ENCODE data around the gene PPM1F.

PPM1F gene

DNA sequence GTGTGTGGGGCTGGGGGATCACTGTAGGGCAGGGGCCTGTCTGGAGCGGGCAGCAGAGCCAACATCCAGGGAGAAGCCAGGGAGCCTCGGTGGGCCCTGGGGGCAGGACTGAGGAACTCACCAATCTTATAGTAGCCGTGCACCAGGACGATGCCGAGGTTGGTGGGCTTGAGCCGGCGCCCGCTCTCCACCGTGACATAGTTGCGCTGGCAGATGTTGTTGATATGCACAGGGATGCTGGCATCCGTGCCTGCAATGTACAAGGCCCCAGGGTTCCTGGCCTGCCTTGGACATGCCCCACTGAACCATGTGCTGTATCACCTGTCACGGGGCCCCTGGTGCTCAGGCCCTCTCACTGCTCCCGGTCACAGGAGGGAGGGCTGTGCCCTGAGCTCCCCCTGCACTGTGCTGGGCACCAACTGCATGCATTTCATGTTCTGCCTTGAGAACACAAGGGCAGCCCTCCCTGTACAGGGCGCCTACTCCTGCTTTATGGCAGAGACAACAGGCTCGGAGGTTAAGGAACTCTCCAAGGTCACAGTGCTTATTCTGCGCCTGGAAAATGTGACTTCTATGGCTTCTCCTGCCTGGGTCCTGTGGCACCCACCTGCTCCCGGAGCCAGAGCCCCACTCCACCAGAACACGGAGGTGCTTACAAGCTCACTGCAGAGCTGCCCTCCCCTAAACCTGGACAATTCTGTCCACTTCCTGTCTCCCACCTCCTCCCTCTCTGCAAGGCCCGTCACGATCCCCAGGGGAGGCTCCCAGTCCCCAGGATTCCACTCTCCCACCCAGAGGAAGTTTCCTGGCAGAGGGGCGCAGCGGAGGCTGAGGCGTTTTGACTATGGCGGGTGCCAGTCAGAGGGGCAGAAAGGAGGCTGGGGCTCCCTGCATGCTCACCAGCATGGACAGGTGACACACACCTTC is 7.8 kb upstream of the PPM1F start:
- no peak for DNase-seq

DNA sequence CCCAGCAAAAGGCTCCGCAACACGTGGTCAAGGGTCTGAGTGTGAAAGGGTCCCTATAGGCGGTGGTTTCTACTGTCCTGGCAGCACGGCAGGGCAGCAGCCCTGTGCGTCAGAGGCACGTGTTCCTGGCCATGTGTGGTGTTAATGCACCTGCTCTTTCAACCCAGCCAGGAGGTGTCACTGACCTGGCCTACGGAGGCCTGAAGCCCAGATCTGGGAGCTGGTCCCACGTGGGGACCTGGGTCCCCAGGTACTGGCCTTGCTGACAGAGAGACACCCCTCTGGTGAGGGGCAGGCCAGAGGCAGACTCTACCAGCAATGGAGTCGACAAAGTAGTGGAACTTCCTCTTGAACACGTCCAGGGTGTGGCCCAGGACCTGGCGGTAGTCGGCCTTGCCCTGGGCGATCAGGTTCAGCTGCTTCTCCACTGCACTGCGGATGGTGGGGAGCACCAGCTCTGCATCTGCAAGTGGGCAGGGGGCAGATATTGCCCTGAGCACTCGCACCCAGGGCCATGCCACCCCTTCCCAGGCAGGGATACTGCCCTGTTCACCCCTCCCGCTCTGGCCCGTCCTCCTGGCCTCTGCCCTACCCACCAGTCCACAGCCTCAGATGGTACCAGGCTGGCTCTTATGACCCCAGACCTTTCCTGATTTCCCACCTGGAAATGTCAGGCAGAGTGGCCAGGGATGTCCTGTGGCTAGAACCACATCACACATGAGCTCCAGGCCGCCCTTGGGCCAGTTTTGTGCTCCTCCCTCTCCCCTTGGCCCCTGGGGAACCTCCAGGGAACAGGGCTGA is 6.8 kb upstream of the PPM1F start:
- DNase-seq, result no peak

DNA sequence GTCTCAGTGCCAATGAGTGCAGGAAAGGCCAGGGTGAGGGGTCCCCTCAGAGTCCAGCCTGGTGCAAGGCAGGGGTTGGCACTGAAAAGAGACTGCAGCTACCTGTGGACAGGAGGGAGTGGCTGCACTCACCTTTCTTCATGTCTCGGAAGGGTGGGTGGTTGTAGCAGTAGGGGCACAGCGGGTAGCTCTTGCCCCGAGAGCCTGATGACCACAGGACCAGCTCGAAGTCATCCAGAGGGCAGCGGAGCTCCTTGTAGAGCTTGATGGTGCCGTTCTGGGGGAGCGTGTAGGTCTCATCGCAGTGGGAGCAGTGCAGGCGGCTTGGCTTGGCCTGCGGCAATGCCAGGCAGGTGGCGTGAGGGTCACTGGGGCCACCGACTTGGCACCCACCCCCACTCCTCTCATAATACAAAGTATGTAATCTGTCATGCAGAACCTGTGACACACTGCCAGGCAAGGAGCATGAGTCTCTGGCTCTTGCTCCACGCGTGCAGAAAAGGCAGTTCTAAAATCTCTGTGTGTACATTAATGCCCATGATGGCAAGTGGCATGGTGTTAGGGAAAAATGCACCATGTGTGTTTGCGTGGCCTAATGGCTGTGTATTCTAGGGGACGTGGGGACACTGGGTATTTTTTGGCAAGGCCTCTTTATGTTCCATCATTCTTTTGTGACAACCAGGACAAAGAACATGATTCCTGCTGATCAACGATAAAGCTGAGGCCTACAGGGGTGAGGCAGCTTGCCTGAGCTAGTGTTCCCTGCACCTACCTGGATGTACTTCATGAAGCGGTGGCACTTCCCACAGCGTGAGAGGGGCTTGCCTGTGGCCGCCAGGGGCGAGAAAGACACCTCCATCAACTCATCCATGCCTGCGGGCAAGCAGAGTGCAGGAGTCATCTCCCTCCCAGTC is 6.0 kb upstream of the PPM1F start:
- no peak for DNase-seq

DNA sequence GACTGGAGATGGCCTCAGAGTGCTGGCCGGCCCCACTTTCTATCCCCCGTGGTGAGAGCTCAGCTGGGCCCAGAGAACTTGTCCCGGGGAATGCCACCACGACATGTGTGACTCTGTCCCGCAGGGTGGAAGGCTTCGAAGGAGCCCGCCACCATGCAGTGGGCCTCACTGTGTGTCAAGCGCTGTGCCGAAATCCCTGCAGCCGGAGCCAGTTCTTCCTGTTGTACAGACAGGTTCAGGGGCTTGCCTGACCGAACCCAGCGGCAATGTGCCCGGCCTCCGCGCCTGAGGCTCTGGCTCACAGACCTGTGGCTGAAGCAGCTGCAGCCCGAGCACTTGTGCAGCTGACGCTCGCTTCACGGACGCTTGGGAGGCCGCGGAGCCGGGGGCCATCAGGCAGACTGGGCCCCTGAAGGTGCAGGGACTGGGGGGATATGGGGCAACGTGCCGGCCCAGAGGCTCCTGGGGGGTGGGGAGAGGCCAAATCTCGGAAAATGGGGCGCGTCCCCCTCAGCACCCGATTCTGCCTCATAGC is 650 bp downstream of the PPM1F start:
- DNase-seq, result no peak

DNA sequence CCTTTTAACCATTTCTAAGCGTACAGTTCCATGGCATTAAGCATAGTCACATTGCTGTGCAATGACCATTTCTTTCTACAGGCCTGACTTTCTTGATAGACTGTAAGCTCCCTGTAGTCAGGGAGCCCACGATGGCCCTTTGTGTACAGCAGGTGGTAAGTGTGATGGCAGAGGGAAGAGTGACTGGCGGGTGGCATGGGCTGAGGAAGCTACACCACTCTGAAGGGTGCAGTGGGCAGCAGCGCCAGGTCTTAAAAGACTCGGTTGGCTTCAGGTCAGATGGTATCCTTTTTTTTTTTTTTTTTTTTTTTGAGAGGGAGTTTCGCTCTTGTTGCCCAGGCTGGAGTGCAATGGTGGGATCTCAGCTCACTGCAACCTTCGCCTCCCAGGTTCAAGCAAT is 1.6 kb downstream of the PPM1F start:
- DNase-seq, result no peak

DNA sequence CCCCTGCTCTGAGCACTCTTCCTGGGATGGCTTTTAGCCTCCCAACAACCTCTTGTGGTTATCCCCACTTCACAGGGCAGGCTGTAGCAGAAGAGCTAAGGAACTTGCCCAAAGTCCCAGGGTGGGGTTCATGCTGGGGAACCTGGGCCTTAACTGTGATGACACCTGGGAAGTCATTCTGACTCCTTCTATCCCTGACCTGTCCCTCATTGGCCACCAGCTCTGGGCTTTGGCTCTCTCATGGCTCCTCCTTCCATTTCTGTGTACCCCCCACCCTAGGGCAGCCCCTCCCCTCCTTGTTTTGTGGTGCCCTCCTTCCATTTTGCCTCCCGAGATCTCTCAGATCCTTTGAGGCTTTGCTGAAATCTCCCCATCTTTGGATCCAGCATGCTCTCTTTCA is 2.7 kb downstream of the PPM1F start:
- no peak for DNase-seq

DNA sequence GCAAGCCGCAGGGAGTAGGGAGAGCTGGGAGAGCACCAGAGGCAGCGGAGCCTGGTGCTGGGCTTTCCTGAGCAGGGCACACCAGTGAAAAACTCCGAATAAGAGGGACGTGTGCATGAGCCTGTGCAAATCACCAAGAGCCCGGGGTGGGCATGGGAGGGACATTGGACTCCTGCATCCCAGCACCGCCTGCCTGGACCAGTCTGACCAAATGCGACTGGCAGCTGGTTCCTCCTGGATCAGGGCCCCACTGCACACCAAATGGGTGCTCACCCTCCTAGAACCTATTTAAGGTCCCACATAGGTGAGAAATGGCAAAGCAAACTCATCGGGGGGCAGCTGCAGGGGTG is 3.1 kb downstream of the PPM1F start:
- DNase-seq, result no peak

DNA sequence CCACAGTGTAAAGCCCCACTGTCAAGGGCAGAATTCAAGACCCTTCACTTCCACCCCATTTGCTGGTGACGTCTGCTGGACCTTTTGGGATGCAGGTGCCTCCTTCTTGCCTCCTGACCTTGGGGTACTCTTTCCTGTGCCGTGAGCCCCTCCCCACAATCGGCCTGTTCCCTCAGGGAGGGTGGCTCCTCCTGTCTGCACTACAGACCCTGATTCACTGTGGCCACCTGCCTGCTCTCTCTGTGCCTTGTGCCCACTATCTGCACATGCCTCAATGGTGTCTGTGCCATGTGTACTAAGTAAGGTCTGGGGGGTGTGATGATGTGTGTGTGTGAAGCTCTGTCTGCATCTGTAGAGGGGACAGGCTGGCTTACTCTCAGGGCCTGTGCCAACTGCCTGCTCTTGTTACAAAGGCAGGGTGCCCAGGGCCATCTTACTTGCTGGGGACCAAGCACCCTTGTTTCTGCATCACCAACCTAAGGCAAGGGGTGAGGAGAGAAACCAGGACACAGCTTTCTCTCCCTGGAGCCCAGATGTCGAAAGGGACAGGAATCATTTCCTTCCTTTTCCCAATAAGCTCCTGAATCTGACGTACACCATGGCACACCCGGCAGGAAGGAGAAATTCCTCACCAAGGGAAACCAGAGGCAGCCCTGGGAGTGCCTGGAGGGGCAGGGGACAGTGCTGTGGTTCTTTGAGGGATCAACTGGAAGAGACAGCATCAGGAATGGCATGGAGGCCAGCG is 3.7 kb downstream of the PPM1F start:
- no peak for DNase-seq

DNA sequence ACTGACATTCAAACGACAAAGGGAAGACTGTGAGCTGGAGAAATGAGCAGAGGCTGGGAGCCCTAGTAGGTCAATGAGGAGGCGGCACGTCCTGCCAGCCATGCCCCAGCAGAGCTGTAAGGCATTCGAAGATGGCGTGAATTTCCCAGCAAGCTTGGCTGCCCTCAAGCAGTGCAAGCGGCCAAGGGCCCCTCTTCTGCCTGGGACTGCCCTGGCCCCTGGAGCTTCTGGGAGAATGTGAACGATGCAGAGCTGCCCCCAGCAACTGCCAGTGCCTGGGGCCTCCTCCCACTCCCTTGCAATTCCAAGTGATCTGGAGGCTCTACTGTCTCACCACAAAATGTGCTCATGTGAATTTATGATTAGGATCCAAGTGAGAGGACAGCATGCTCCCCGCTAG is 4.3 kb downstream of the PPM1F start:
- no peak for DNase-seq

DNA sequence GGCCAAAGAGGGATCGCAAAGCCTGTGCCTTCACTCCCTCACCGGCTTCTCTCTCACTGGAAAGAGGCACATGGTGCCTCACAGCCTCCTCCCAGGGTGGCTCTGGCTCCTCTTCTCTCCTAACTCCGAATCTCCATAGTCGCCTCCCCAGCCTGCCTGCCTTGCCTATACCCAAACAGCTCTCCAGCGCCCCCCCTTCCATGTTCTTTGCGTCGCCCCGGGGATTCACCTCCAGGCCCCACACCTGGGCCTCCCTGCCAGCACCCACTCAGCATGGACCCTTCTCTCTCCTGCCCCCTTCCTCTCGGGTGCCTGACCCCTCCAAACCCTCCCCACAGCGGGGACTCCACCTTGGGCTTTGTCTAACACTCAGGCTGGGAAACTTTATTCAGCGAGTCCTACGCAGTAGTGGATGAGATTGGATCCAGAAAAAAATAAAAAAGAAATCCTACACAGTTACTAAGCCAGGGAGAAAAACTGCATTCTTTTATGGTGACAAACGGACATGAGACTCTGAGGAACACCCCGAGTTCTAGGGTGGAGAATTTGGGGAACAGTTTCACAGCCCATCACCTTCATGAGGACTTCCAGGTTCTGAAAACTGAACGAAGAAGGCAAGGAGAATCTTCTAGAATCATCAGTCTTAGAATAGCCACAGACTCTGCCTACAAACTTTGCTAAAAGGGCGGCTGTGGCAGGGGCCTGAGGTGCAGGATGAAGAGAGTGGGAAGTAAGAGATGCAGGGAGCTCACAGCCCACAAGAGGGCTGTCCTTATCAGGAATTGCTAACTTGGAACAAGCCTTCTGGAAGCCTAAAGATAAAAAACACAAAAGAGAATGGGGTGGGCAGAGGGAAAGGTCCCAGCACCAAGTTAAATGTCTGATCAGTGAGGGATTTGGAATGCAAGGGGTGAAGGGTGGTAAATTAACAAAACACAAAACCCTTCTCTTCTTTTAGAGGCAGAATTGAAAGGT is 5.3 kb downstream of the PPM1F start:
- no peak for DNase-seq

DNA sequence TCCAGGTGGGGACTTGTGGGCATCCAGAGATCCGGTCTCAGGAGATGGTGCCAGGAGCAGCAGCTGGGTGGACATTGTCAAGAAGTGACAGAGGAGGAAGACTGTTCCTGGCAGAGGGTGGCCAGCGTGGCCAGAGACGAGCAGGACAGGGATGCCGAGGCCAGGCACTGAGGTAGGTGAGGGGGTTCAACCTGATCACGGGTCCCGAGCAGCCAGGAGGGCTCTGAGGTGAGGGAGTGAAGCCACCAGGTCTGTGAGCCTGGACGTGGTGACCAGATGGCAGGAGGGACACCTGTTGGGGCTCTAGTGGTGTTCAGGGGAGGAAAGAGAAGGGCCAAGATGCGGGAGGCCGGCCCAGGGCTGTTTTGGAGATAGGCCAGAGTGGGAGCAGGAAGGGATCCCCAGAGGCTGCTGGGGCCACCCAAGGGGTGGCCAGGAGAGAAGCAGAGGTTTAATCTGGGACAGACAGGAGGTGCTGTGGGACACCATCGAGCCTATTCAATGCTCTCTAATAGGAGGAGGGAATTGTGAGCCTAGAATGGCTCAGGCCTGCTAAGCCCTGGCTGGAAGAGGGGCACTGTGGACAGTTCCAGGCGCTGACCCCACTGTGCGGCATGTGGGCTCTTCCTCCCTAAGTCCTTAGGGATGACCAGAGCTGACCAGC is 6.3 kb downstream of the PPM1F start:
- DNase-seq, result no peak

DNA sequence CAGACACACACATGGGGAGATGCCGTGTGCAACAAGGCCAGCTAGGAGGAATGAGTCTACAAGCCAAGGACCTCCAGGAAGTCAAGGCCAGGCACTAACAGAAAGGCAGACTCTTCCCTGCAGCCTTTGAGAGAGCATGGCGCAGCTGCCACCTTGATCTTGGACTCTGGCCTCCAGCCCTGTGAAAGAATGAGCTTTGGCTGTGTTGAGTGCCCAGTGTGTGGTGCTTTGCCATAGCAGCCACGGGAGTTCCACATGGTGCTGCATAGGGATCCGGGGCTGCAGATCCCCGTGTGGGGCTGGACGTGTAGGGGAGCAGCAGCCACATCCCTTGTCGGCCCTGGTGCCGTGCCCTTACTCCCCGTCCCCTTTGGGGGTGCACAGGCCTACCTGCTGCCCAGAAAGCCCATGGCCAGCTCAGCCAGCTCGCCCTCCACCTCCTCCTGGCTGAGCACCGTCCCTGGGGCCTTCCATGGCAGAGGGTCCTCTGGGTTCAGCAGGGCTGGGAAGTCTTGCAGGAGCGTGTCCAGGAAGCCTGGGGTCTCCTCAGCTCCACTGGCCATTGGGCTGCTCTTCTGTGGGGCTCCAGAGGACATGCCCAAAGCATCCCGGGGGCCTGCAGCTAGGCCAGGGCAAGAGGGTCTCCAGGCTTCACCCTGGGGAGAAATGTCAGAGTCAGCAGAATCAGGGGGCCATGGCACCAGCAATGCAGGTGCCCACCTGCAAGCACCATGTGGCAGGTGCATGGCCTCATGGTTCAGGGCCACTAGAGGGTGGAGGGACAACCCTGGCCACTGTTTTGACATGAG is 7.0 kb downstream of the PPM1F start:
- no peak for DNase-seq

DNA sequence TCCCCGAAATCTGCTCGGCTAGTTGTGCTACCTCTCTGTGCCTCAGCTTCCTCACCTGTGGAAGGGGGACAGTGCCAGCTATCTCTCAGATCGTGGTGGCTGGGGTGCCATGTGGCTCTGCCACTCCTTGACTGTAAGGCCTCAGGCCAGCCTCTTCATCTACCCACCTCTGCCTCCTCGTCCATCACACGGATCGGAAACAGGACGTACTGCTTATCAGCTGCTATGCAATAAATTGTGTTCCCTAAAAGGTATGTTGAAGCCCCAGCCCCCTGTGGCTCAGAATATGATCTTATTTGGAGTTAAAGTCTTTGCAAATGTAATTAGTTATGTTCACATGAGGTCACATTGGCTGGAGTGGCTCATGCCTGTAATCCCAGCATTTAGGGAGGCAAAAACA is 7.8 kb downstream of the PPM1F start:
- DNase-seq, result no peak

DNA sequence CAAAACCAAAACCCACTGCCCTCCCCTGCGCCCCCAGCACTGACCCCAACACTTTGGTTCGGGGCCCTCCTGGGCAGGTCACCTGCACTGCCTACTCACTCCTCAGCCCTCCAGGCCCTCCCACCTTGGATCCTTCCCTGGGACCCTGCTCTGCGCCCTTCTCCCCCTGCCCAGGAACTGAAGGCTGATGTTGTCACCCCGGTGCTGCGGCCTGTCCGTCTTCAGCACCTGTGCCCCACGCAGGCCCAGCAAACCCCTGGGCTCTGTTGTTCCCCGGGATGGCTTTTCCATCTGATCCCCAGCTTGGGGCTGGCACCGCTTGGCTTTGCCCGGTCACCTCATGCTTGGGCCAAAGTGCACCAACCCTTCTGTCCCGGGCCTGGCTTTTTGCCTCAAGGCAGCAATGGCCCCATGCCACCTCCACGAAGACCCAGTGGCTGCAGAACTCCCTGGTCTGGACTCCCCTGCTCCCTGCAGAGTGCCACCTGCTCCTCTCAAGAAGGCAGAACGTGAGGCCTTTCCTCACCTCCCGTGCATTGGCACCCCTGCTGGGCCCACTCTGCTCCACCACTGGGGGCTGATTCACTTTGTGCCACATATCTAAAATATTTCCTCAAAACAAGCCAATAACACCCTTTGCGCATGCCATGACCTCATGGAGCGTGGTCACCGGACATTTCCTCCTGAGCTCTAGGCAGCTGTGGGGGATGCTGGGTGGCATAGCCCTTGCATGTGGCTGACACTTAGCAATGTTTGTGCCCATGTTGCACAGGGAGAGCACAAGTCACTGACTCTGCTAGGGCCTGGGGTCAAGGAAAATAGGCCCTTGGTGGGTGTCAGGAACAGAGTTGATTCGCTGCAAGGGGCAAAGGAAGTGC is 8.8 kb downstream of the PPM1F start:
- no peak for DNase-seq

DNA sequence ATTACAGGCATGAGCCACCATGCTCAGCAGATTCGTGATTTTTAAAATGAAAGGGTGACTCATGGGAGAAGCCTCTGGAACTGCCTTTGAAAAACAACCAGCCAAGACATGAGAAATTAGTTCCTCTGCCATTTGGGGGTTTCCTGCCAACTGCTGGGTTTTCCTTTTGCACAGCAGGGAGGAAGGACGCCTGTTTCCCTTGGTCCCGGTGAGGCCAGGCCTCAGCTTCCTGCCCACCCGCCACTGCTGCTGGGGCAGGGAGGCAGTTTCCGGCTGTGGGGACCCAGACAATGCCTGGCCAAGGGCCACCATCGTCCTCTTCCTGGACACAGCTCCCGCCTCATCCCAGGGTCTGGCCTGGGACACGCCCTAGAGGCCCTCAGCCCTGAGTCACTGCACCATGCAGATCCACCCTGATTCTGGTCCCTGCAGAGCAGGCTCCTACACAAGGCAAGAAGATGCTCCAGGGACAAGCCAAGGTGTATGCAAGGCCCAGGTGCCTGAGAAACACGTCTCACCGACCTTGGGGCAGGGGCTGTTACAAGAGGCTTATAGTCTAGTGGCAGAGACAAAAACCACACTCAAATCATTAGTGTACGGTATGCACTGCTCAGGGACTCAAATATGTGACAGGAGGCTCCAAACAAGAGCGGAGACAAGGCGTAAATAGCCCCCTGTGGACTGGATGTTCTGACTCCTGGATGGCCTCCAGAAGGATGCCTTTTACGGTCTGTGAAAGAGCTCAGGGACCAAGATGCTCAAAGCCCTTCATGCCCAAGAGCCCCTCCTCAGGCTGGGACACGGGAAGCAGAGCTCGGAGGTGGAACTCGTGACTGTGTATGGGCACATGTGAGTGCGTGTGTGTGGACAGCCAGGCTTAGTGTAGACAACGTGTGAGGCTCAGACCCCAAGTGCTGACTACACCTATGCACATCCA is 10.0 kb downstream of the PPM1F start:
- no peak for DNase-seq

DNA sequence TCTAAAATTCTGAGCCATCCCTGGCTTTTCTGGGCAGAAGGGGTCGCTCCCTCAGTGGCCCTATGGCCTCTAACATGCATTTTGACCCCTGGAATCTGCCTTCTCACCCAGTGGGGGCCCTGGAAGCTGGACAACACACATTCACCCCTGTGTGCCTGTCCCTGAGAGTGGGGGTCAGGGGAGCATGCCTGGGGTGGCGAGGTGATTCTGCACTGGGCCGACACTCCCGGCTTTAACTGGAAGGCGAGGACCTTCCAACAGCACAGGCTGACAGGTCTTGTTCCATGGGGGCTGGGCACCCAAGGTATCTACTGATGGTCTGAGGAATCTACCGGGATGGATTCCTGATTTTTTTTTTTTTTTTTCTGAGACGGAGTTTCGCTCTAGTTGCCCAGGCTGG is 10.7 kb downstream of the PPM1F start:
- DNase-seq, result no peak

DNA sequence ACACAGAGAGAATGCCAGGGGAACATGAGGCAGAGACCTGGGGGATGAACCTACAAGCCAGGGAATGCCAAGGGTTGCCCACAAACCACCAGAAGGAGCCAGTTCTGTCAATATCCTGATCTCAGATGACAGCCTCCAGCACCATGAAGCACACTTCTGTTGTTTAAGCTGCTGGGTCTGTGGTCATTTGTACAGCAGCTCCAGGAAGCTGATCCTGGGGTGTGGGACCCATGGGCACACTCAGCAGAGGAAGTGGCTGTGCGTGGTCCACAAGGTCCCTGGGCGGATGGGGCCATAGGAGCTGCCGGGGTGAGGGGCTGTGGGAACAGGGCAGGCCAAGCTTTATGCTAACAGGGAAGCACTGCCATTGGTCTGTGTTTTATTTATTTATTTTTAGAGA is 12.1 kb downstream of the PPM1F start:
- no peak for DNase-seq

Data from midbrain (tissue), 1 donor.